Smooth muscle cell (in vitro differentiated cells): ENCODE results near the gene LIMCH1. TPM values are rescaled to one million over a fixed set of nuclear protein-coding genes. Genes with fewer than 3 reads are reported as not detected.
A peak's percentile ranks its signal among the peaks of the same experiment; 100 is the strongest.

Source experiments
- DNase-seq: peaks from one replicate; lab custom pipeline; 2025; ENCODE audit not compliant: unreplicated experiment; lab: John Stamatoyannopoulos, UW
- H2AFZ ChIP-seq: fragments of 200-600 bp; sonication (generic); 2 replicates; pipeline ENCODE4 v1.6.0; 2016; ENCODE audit warnings: antibody characterized with exemption, low read depth, mild to moderate bottlenecking
- H3F3A ChIP-seq: fragments of 200-600 bp; sonication (generic); 2 replicates; pipeline ENCODE4 v1.6.0; 2017; ENCODE audit warnings: antibody characterized with exemption, low read depth
- H3K27ac ChIP-seq: fragments of 200-600 bp; sonication (generic); 2 replicates; pipeline ENCODE4 v1.5.1; 2016; ENCODE audit warnings: low read depth, mild to moderate bottlenecking
- H3K27me3 ChIP-seq: fragments of 200-600 bp; sonication (generic); 2 replicates; pipeline ENCODE4 v1.6.1; 2016; ENCODE audit warnings: low read depth, mild to moderate bottlenecking
- H3K36me3 ChIP-seq: fragments of 200-600 bp; sonication (generic); 2 replicates; pipeline ENCODE4 v1.5.1; 2016; ENCODE audit warnings: low read depth
- H3K4me1 ChIP-seq: fragments of 200-600 bp; sonication (generic); 2 replicates; pipeline ENCODE4 v1.5.1; 2016; ENCODE audit warnings: low read depth
- H3K4me2 ChIP-seq: fragments of 200-600 bp; sonication (generic); 2 replicates; pipeline ENCODE4 v1.6.0; 2016; ENCODE audit warnings: mild to moderate bottlenecking
- H3K4me3 ChIP-seq: fragments of 200-600 bp; sonication (generic); 2 replicates; pipeline ENCODE4 v1.5.1; 2016; ENCODE audit warnings: mild to moderate bottlenecking
- H3K79me2 ChIP-seq: fragments of 200-600 bp; sonication (generic); 2 replicates; pipeline ENCODE4 v1.6.0; 2016; ENCODE audit warnings: low read depth, mild to moderate bottlenecking
- H3K9ac ChIP-seq: fragments of 200-600 bp; sonication (generic); 2 replicates; pipeline ENCODE4 v1.6.0; 2016; ENCODE audit warnings: low read depth
- H3K9me3 ChIP-seq: fragments of 200-600 bp; sonication (generic); replicated peaks from 2 replicates; pipeline ENCODE4 v1.5.1; 2016; ENCODE audit warnings: low read depth
- H4K20me1 ChIP-seq: fragments of 200-600 bp; sonication (generic); 2 replicates; pipeline ENCODE4 v1.6.0; 2016; ENCODE audit warnings: low read depth
- WGBS: methylation state at CpG from one replicate; pipeline ENCODE4 v1.1.7; 2016; ENCODE audit warnings: low lambda C conversion rate; 5-methylcytosine and 5-hydroxymethylcytosine counted together
- polyA plus RNA-seq: library from polyadenylated mRNA; unstranded; fragments of >200 nt; fragmentation: Nextera tagmentation; extraction: Ambion mirVana; gene quantifications from 2 replicates; pipeline ENCODE4 v1.2.1, GENCODE V29; 2016
- total RNA-seq: library from RNA; depleted of rRNA; stranded (reverse); fragments of >200 nt; gene quantifications from 2 replicates; pipeline ENCODE4 v1.2.3, GENCODE V29; 2014
- TF ChIP-seq, protein P1 (sequence below): fragments of 200-600 bp; sonication (generic); IDR thresholded peaks from 2 replicates; pipeline ENCODE4 v1.5.1; 2017; ENCODE audit warnings: borderline replicate concordance, mild to moderate bottlenecking, antibody characterized with exemption; ENCODE audit not compliant: insufficient read depth, poor library complexity, severe bottlenecking

LIMCH1 gene
- total and polyA plus RNA-seq, 2 experiments from 2014 or later = 2.6 to 7.6 TPM

GRCh38 chr4:41554905-41555304, 16.9 kb downstream of the LIMCH1 start:
- 92% methylated on average over 4 of the region's 4 CpGs for WGBS
- TF ChIP-seq, protein P1, sequence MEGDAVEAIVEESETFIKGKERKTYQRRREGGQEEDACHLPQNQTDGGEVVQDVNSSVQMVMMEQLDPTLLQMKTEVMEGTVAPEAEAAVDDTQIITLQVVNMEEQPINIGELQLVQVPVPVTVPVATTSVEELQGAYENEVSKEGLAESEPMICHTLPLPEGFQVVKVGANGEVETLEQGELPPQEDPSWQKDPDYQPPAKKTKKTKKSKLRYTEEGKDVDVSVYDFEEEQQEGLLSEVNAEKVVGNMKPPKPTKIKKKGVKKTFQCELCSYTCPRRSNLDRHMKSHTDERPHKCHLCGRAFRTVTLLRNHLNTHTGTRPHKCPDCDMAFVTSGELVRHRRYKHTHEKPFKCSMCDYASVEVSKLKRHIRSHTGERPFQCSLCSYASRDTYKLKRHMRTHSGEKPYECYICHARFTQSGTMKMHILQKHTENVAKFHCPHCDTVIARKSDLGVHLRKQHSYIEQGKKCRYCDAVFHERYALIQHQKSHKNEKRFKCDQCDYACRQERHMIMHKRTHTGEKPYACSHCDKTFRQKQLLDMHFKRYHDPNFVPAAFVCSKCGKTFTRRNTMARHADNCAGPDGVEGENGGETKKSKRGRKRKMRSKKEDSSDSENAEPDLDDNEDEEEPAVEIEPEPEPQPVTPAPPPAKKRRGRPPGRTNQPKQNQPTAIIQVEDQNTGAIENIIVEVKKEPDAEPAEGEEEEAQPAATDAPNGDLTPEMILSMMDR = no peak
- no peaks in the 10 kb centered on the region for H4K20me1 ChIP-seq
- H3K36me3 ChIP-seq = no peaks in the 10 kb centered on the region
- H3K4me3 ChIP-seq = no peak overlapping the region
- no peak overlapping the region for H3K27ac ChIP-seq
- no peak overlapping the region for H3K4me2 ChIP-seq
- no peak for DNase-seq
- no peaks in the 10 kb centered on the region for H3F3A ChIP-seq
- no peaks in the 10 kb centered on the region for H3K79me2 ChIP-seq
- no peaks in the 10 kb centered on the region for H3K4me1 ChIP-seq
- H3K27me3 ChIP-seq = peaks cover 15% of the 10 kb centered on the region
- H3K9ac ChIP-seq = no peak overlapping the region
- no peak overlapping the region for H2AFZ ChIP-seq
- no peaks in the 10 kb centered on the region for H3K9me3 ChIP-seq

- no peak for DNase-seq
- H3K36me3 ChIP-seq = no peaks in the 10 kb centered on the region
- H3K27me3 ChIP-seq = peaks cover 15% of the 10 kb centered on the region
- no peaks in the 10 kb centered on the region for H3K4me1 ChIP-seq
- H3K27ac ChIP-seq = no peak overlapping the region
- peak overlapping the region; percentile 48 for H3K4me2 ChIP-seq
- H3K4me3 ChIP-seq = no peak overlapping the region
- H2AFZ ChIP-seq = no peak overlapping the region
- H4K20me1 ChIP-seq = no peaks in the 10 kb centered on the region
- no peak overlapping the region for H3K9ac ChIP-seq
- no peaks in the 10 kb centered on the region for H3K79me2 ChIP-seq
- WGBS = 39% methylated on average over 1 of the region's 1 CpG
- H3K9me3 ChIP-seq = no peaks in the 10 kb centered on the region
- no peaks in the 10 kb centered on the region for H3F3A ChIP-seq
- TF ChIP-seq, protein P1 = no peak
Observed at GRCh38 chr4:41556526-41556925, 18.6 kb downstream of the LIMCH1 start.

- TF ChIP-seq, protein P1 = no peak
- Histone ChIP-seq H2AFZ (no peak overlapping the region), H3K4me2 (no peak overlapping the region), H3K79me2 (no peaks in the 10 kb centered on the region), H4K20me1 (no peaks in the 10 kb centered on the region), H3K9ac (no peak overlapping the region), H3K4me3 (no peak overlapping the region), H3F3A (no peaks in the 10 kb centered on the region), H3K27me3 (peaks cover 22% of the 10 kb centered on the region), H3K27ac (no peak overlapping the region), H3K4me1 (no peaks in the 10 kb centered on the region), H3K9me3 (no peaks in the 10 kb centered on the region), H3K36me3 (no peaks in the 10 kb centered on the region)
- WGBS = 93% methylated on average over 2 of the region's 2 CpGs
- DNase-seq = no peak
Observed at GRCh38 chr4:41559940-41560516, 22.1 kb downstream of the LIMCH1 start.

DNA sequence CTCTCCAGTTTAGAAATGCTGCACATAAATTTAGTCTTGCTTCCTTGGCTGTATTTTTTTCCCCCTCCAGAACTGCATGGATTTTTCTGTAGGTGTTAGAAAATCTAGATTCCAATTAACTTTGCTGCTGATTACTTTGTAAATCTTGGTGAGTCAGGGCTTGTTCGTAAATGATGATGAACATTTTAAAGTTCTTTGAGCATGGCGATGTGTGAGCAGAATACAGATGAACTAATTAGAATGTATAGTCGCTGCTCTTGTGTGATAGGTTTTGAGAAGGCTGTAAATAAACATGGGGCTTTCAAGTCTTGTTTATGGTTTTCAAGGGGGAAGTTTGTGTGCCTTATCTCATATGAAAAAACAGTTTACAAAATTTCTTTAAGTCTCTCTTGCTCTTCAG, 23.3 kb downstream of the LIMCH1 start:
- Histone ChIP-seq H3K27me3 (peaks cover 22% of the 10 kb centered on the region), H3K4me3 (no peak overlapping the region), H3K36me3 (no peaks in the 10 kb centered on the region), H3K9me3 (no peaks in the 10 kb centered on the region), H3K4me2 (no peak overlapping the region), H3K79me2 (no peaks in the 10 kb centered on the region), H2AFZ (no peak overlapping the region), H4K20me1 (no peaks in the 10 kb centered on the region), H3F3A (no peaks in the 10 kb centered on the region), H3K9ac (no peak overlapping the region), H3K27ac (no peak overlapping the region), H3K4me1 (no peaks in the 10 kb centered on the region)
- DNase-seq = no peak
- TF ChIP-seq, protein P1 = no peak
- WGBS = 62% methylated on average over 3 of the region's 3 CpGs
